HFF-Myc (cell line): Measurements from ENCODE around the gene ARHGAP15.

ENCODE experiments used
- DNase-seq: peaks from one replicate; pipeline ENCODE4 v3.0.0-alpha.2; 2011; ENCODE audit warnings: low read depth; ENCODE audit errors: extremely low read depth
- H3K4me3 ChIP-seq: replicated peaks from 2 replicates; pipeline ENCODE4 v1.5.1; 2011; ENCODE audit warnings: low read depth, mild to moderate bottlenecking, control low read depth, low read length
- CTCF ChIP-seq: IDR thresholded peaks from 2 replicates; pipeline ENCODE4 v1.5.1; 2012; ENCODE audit warnings: mild to moderate bottlenecking, low read depth, low read length, control low read depth; ENCODE audit errors: missing control alignments

The ARHGAP15 gene

GRCh38 chr2:143690235-143690634 lies 561.0 kb downstream of the ARHGAP15 start:
- TF ChIP-seq CTCF, result no peak
- DNase-seq, result no peak
- H3K4me3 ChIP-seq, result no peak overlapping the region

GRCh38 chr2:143691121-143691520 lies 561.9 kb downstream of the ARHGAP15 start:
- DNase-seq, result no peak
- TF ChIP-seq CTCF, result no peak
- H3K4me3 ChIP-seq, result no peak overlapping the region

GRCh38 chr2:143692162-143692561 lies 562.9 kb downstream of the ARHGAP15 start:
- no peak for TF ChIP-seq CTCF
- no peak overlapping the region for H3K4me3 ChIP-seq
- DNase-seq, result no peak

- TF ChIP-seq CTCF, result no peak
- no peak for DNase-seq
- H3K4me3 ChIP-seq, result no peak overlapping the region
These were observed 563.7 kb downstream of the ARHGAP15 start for GRCh38 chr2:143692967-143693366.

- TF ChIP-seq CTCF, result no peak
- H3K4me3 ChIP-seq, result no peak overlapping the region
- DNase-seq, result no peak
These were observed 565.1 kb downstream of the ARHGAP15 start for GRCh38 chr2:143694335-143694734.

- TF ChIP-seq CTCF, result no peak
- no peak for DNase-seq
- H3K4me3 ChIP-seq, result no peak overlapping the region
These were observed 567.4 kb downstream of the ARHGAP15 start for GRCh38 chr2:143696651-143697050.

- no peak for TF ChIP-seq CTCF
- H3K4me3 ChIP-seq, result no peak overlapping the region
- no peak for DNase-seq
These were observed 568.5 kb downstream of the ARHGAP15 start for GRCh38 chr2:143697744-143698143.
